Measurements from ENCODE around the gene IFT57.

DNA sequence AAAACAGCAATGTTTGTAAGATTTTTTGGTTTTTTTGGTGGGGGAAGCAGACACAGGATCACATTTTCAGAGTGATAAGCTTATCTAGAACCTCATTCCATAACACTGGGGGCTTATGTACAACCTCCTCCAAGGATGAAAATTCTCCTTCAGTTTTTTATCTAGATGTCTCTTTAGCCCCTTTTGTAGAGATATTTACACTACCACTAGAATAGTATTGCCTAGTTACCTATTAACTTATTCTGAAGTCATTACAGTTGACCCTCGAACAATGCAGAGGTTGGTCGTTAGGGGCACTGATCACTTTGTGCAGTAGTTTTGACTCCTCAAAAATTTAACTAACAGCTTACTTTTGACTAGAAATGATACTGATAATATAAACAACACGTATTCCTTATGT, 32.8 kb downstream of the IFT57 start:
- no peak for TF ChIP-seq YY1 (IDR thresholded peaks at IDR 0.05; ENCODE audit: low read depth)
- TF ChIP-seq ZBTB7A (IDR thresholded peaks at IDR 0.05; ENCODE audit: low read depth) = no peak
- TF ChIP-seq, protein P1, sequence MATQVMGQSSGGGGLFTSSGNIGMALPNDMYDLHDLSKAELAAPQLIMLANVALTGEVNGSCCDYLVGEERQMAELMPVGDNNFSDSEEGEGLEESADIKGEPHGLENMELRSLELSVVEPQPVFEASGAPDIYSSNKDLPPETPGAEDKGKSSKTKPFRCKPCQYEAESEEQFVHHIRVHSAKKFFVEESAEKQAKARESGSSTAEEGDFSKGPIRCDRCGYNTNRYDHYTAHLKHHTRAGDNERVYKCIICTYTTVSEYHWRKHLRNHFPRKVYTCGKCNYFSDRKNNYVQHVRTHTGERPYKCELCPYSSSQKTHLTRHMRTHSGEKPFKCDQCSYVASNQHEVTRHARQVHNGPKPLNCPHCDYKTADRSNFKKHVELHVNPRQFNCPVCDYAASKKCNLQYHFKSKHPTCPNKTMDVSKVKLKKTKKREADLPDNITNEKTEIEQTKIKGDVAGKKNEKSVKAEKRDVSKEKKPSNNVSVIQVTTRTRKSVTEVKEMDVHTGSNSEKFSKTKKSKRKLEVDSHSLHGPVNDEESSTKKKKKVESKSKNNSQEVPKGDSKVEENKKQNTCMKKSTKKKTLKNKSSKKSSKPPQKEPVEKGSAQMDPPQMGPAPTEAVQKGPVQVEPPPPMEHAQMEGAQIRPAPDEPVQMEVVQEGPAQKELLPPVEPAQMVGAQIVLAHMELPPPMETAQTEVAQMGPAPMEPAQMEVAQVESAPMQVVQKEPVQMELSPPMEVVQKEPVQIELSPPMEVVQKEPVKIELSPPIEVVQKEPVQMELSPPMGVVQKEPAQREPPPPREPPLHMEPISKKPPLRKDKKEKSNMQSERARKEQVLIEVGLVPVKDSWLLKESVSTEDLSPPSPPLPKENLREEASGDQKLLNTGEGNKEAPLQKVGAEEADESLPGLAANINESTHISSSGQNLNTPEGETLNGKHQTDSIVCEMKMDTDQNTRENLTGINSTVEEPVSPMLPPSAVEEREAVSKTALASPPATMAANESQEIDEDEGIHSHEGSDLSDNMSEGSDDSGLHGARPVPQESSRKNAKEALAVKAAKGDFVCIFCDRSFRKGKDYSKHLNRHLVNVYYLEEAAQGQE (IDR thresholded peaks at IDR 0.05; ENCODE audit: low read depth) = no peak
- no peak for TF ChIP-seq EGR1 (IDR thresholded peaks at IDR 0.05)
- TF ChIP-seq, protein P2, sequence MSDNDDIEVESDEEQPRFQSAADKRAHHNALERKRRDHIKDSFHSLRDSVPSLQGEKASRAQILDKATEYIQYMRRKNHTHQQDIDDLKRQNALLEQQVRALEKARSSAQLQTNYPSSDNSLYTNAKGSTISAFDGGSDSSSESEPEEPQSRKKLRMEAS (IDR thresholded peaks at IDR 0.05) = no peak
- TF ChIP-seq CEBPB (IDR thresholded peaks at IDR 0.05) = no peak
- TF ChIP-seq TAF1 (IDR thresholded peaks at IDR 0.05; ENCODE audit: low read depth) = no peak
- no peak for TF ChIP-seq TCF12 (IDR thresholded peaks at IDR 0.05; ENCODE audit: low read depth)
- TF ChIP-seq RAD21 (IDR thresholded peaks at IDR 0.05; ENCODE audit: low read depth) = no peak
- TF ChIP-seq FOXM1 (IDR thresholded peaks at IDR 0.05; ENCODE audit: borderline replicate concordance, low read depth) = no peak
- no peak for TF ChIP-seq CREB1 (IDR thresholded peaks at IDR 0.05; ENCODE audit: low read depth)
- no peak for TF ChIP-seq EP300 (IDR thresholded peaks at IDR 0.05; ENCODE audit: borderline replicate concordance)
- no peak for TF ChIP-seq TEAD4 (IDR thresholded peaks at IDR 0.05)

Measured in Ishikawa (cell line).